ENCODE measurements around the gene ERC1.
"Not testable (repeated sequence)": the region's sequence is repeated elsewhere in the genome, so short reads cannot be mapped to it uniquely, and the experiment has no call there.

The ERC1 gene

DNA sequence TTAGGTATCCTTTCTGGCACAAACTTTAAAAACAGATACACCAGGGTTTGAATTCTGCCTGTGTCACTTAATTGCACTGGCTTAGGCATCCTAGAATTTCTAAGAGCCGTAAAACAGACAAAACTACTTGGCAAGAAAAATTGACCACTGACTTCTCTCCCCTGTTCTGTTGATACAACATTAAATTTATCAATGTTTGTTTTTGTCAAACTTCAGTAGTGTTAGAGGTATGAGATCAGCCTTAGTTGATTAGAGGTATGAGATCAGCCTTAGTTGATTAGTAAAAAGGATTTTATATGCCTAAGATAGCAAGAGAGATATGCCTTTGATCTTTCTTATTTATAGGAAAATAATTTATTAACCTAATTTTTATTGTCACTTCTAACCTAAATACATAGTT is 320.1 kb downstream of the ERC1 start (continued):
- TF ChIP-seq ZNF366 (tag by site-specific recombination; conservative IDR thresholded peaks at IDR 0.05) (peak; percentile 56; the same call in 1 of the 2 replicates), ZNF132 (tag by site-specific recombination; IDR thresholded peaks at IDR 0.05; ENCODE audit: borderline replicate concordance) (no peak), ZXDB (tag by site-specific recombination; IDR thresholded peaks at IDR 0.05) (peak; percentile 59), IKZF3 (tag by site-specific recombination; IDR thresholded peaks at IDR 0.05) (no peak), ZBTB8A (tag by site-specific recombination; IDR thresholded peaks at IDR 0.05) (no peak)

DNA sequence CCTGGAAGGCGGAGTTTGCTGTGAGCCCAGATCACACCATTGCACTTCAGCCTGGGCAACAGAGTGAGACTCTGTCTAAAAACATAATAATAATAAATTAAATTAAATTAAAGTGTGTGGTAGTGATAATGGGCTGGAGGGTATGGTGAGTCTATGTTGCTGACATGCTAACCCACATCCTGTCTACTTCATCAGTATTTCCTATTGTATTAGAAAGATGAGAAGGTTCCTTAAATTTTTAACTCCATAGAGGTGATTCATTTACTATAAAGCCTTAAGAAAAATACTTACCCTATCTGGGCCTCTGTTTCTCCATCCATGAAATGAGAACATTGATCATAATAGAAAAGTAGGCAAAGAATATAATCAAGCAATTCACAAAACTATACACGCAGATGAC is 322.9 kb downstream of the ERC1 start:
- Histone ChIP-seq H3K27ac (ENCODE audit: extremely low read depth, low read depth, low read length) (no peak overlapping the region), H3K4me1 (ENCODE audit: control insufficient read depth, insufficient read depth, low read length) (peaks cover 3% of the 10 kb centered on the region), H3K4me3 (ENCODE audit: low read depth, low read length) (no peak overlapping the region), H3K36me3 (ENCODE audit: control insufficient read depth in 2 of 2, insufficient read depth in 1 of 2, low read length in 2 of 2) (no peaks in the 10 kb centered on the region; a peak in 1 of 3 replicates), H3K9me3 (ENCODE audit: control insufficient read depth, insufficient read depth, low read depth, low read length) (no peaks in the 10 kb centered on the region)
- ChIA-PET CTCF (no interaction called here), POLR2A (no interaction called here)
- TF ChIP-seq ZNF138 (tag by site-specific recombination; IDR thresholded peaks at IDR 0.05; ENCODE audit: borderline replicate concordance) (no peak), ZNF791 (tag by site-specific recombination; IDR thresholded peaks at IDR 0.05) (no peak)

GRCh38 chr12:1314523-1314922 is 323.5 kb downstream of the ERC1 start:
- ChIA-PET POLR2A (no interaction called here), CTCF (no interaction called here)
- no peaks in the 10 kb centered on the region; a peak in 1 of 3 replicates for H3K36me3 ChIP-seq (ENCODE audit: control insufficient read depth in 2 of 2, insufficient read depth in 1 of 2, low read length in 2 of 2)
- peaks cover 6% of the 10 kb centered on the region for H3K4me1 ChIP-seq (ENCODE audit: control insufficient read depth, insufficient read depth, low read length)
- no peak overlapping the region for H3K4me3 ChIP-seq (ENCODE audit: low read depth, low read length)
- TF ChIP-seq SP7 (tag by site-specific recombination; IDR thresholded peaks at IDR 0.05) (no peak), SETDB1 (IDR thresholded peaks at IDR 0.05; ENCODE audit: insufficient read length, low read length) (peak; percentile 63)
- no peaks in the 10 kb centered on the region for H3K9me3 ChIP-seq (ENCODE audit: control insufficient read depth, insufficient read depth, low read depth, low read length)
- no peak overlapping the region for H3K27ac ChIP-seq (ENCODE audit: extremely low read depth, low read depth, low read length)

DNA sequence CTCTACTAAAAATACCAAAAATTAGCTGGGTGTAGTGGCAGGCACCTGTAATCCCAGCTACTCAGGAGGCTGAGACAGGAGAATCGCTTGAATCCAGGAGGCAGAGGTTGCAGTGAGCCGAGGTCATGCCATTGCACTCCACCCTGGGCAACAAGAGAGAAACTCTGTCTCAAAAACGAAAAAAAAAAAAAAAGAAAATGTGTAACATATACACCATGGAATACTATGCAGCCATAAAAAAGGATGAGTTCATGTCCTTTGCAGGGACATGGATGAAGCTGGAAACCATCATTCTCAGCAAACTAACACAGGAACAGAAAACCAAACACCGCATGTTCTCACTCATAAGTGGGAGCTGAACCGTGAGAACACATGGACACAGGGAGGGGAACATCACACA is 326.0 kb downstream of the ERC1 start:
- H3K27ac ChIP-seq (ENCODE audit: extremely low read depth, low read depth, low read length); H3K9me3 ChIP-seq (ENCODE audit: control insufficient read depth, insufficient read depth, low read depth, low read length); POLR2A ChIA-PET; H3K36me3 ChIP-seq (ENCODE audit: control insufficient read depth in 2 of 2, insufficient read depth in 1 of 2, low read length in 2 of 2); H3K4me1 ChIP-seq (ENCODE audit: control insufficient read depth, insufficient read depth, low read length); H3K4me3 ChIP-seq (ENCODE audit: low read depth, low read length): not testable (repeated sequence)
- TF ChIP-seq ZNF280D (tag by site-specific recombination; IDR thresholded peaks at IDR 0.05) (peak; percentile 98), ZNF202 (tag by site-specific recombination; IDR thresholded peaks at IDR 0.05; ENCODE audit: borderline replicate concordance) (peak; percentile 56; the same call in 1 of the 2 replicates), ZNF121 (tag by site-specific recombination; IDR thresholded peaks at IDR 0.05) (0 out of 2 replicates have a peak, but pooled peaks have one; percentile 17), SCRT1 (tag by site-specific recombination; IDR thresholded peaks at IDR 0.05; ENCODE audit: borderline replicate concordance) (0 out of 2 replicates have a peak, but pooled peaks have one; percentile 12), ZNF146 (tag by site-specific recombination; IDR thresholded peaks at IDR 0.05) (peak; percentile 100)
- TF ChIP-seq, protein P1, sequence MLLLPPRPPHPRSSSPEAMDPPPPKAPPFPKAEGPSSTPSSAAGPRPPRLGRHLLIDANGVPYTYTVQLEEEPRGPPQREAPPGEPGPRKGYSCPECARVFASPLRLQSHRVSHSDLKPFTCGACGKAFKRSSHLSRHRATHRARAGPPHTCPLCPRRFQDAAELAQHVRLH (tag by site-specific recombination; IDR thresholded peaks at IDR 0.05), result peak; percentile 97
- CTCF ChIA-PET, result interaction anchor here (0.6 kb wide), 1 partner anchor 228 kb away, joined by 3 read pairs; no protein-coding TSS in a partner anchor
